PC-9 (cell line): ENCODE results near the gene C14orf132. TPM values are rescaled to one million over a fixed set of nuclear protein-coding genes. Genes with fewer than 3 reads are reported as not detected.
A peak's percentile ranks its signal among the peaks of the same experiment; 100 is the strongest.

Experiments used
- BruUV-seq: library from RNA; stranded (reverse); fragments of 400-500 nt; replicated peaks from 2 replicates; lab custom pipeline; 2021; lab: Mats Ljungman, UMichigan
- CTCF ChIA-PET: fragments of 300-600 bp; sonication (Branson Sonifier 250); formaldehyde crosslinking; loops from one replicate; lab custom pipeline; 2022; ENCODE audit warnings: antibody characterized with exemption; lab: Charles Lee
- POLR2A ChIA-PET: fragments of 300-600 bp; sonication (Branson Sonifier 250); formaldehyde crosslinking; loops from one replicate; lab custom pipeline; 2022; ENCODE audit warnings: antibody characterized with exemption; ENCODE audit not compliant: unreplicated experiment; lab: Charles Lee
- DNase-seq, 2 experiments: peaks; one replicate each; pipeline versions ENCODE4 v3.0.0 to v3.0.0-alpha.2; 2015 to 2022; ENCODE audit warnings: mixed read lengths in 1 of 2
- H2AFZ ChIP-seq: fragments of 200-600 bp; sonication (generic); 2 replicates; pipeline ENCODE4 v1.8.1; 2017; ENCODE audit warnings: antibody characterized with exemption
- H3F3A ChIP-seq: fragments of 200-600 bp; sonication (generic); 2 replicates; pipeline ENCODE4 v1.8.1; 2017; ENCODE audit warnings: antibody characterized with exemption, mild to moderate bottlenecking, low read depth; ENCODE audit not compliant: insufficient read depth
- H3K27ac ChIP-seq: fragments of 200-600 bp; sonication (generic); 2 replicates; pipeline ENCODE4 v1.6.1; 2016; ENCODE audit warnings: mixed run types
- H3K27me3 ChIP-seq: fragments of 200-600 bp; sonication (generic); 2 replicates; pipeline ENCODE4 v1.6.1; 2016; ENCODE audit warnings: low read depth, mixed run types; ENCODE audit not compliant: insufficient read depth
- H3K36me3 ChIP-seq: fragments of 200-600 bp; sonication (generic); 2 replicates; pipeline ENCODE4 v1.6.1; 2016; ENCODE audit warnings: low read depth, mixed run types
- H3K4me1 ChIP-seq: fragments of 200-600 bp; sonication (generic); replicated peaks from 2 replicates; pipeline ENCODE4 v1.6.1; 2016; ENCODE audit warnings: mixed run types; ENCODE audit not compliant: insufficient read depth
- H3K4me2 ChIP-seq: fragments of 200-600 bp; sonication (generic); 2 replicates; pipeline ENCODE4 v1.6.1; 2017; ENCODE audit warnings: mixed run types
- H3K4me3 ChIP-seq: fragments of 200-600 bp; sonication (generic); 2 replicates; pipeline ENCODE4 v1.6.1; 2016; ENCODE audit warnings: mixed run types
- H3K79me2 ChIP-seq: fragments of 200-600 bp; sonication (generic); 2 replicates; pipeline ENCODE4 v1.6.1; 2017; ENCODE audit warnings: low read depth, mixed run types
- H3K9me2 ChIP-seq: fragments of 200-600 bp; sonication (generic); 2 replicates; pipeline ENCODE4 v1.8.1; 2017; ENCODE audit warnings: mild to moderate bottlenecking; ENCODE audit not compliant: insufficient read depth
- H3K9me3 ChIP-seq: fragments of 200-600 bp; sonication (generic); 2 replicates; pipeline ENCODE4 v1.8.1; 2016; ENCODE audit warnings: low read depth; ENCODE audit not compliant: insufficient read depth
- H4K20me1 ChIP-seq: fragments of 200-600 bp; sonication (generic); 2 replicates; pipeline ENCODE4 v1.8.1; 2017; ENCODE audit not compliant: insufficient read depth
- CTCF ChIP-seq: fragments of 200-600 bp; sonication (generic); conservative IDR thresholded peaks from 2 replicates; pipeline ENCODE4 v1.6.1; 2017; ENCODE audit warnings: mixed run types, antibody characterized with exemption, mild to moderate bottlenecking, moderate library complexity
- EZH2 ChIP-seq: fragments of 200-600 bp; sonication (generic); IDR thresholded peaks from 2 replicates; pipeline ENCODE4 v1.8.0; 2017; ENCODE audit warnings: antibody characterized with exemption, low read depth
- intact Hi-C: fragments of 100-400 bp; cut with micrococcal nuclease; formaldehyde crosslinking; loops from one replicate; pipeline ENCODE4 v1.10.0; 2022; ENCODE audit not compliant: unreplicated experiment
- total RNA-seq: library from RNA; stranded (reverse); gene quantifications from 2 replicates; pipeline ENCODE4 v1.2.3, GENCODE V29; 2021

C14orf132 gene
- total RNA-seq, 1 experiment from 2014 or later, result not detected

- Histone ChIP-seq H3K27ac (no peak overlapping the region), H3K79me2 (no peaks in the 10 kb centered on the region), H3F3A (no peaks in the 10 kb centered on the region), H3K36me3 (no peaks in the 10 kb centered on the region), H3K4me1 (0 out of 2 replicates have a peak, but pooled peaks cover 3% of the 10 kb centered on the region), H3K4me3 (no peak overlapping the region), H2AFZ (no peak overlapping the region), H3K27me3 (peaks cover 16% of the 10 kb centered on the region; the same call in 1 of the 2 replicates), H4K20me1 (no peaks in the 10 kb centered on the region), H3K9me2 (no peaks in the 10 kb centered on the region), H3K4me2 (no peak overlapping the region), H3K9me3 (no peaks in the 10 kb centered on the region)
- TF ChIP-seq CTCF (peak; percentile 68), EZH2 (no peak)
- intact Hi-C loops, result loop anchor here (1.0 to 5.0 kb wide), 2 partner anchors 42 to 221 kb away; no protein-coding TSS in a partner anchor
- BruUV-seq, result no TSS peak
- ChIA-PET CTCF (interaction anchor here (0.7 to 2.1 kb wide), 2 partner anchors 9 to 42 kb away, joined by 3 to 9 read pairs; no protein-coding TSS in a partner anchor), POLR2A (no interaction called here)
- peak in 1 of 2 experiments; percentile 2 for DNase-seq
Observed at GRCh38 chr14:96056509-96057422, 17.6 kb downstream of the C14orf132 start.

GRCh38 chr14:96057738-96058137 lies 18.6 kb downstream of the C14orf132 start:
- Histone ChIP-seq H3K9me3 (no peaks in the 10 kb centered on the region), H2AFZ (no peak overlapping the region), H3K4me3 (no peak overlapping the region), H3K4me1 (0 out of 2 replicates have a peak, but pooled peaks cover 3% of the 10 kb centered on the region), H3K9me2 (no peaks in the 10 kb centered on the region), H3K79me2 (no peaks in the 10 kb centered on the region), H3F3A (no peaks in the 10 kb centered on the region), H3K27me3 (peaks cover 13% of the 10 kb centered on the region; the same call in 1 of the 2 replicates), H3K27ac (no peak overlapping the region), H3K36me3 (no peaks in the 10 kb centered on the region), H3K4me2 (no peak overlapping the region), H4K20me1 (no peaks in the 10 kb centered on the region)
- ChIA-PET CTCF (interaction anchor here (2.1 kb wide), 1 partner anchor 41 kb away, joined by 9 read pairs; no protein-coding TSS in a partner anchor), POLR2A (no interaction called here)
- no peak for DNase-seq
- no TSS peak for BruUV-seq
- TF ChIP-seq CTCF (no peak), EZH2 (no peak)
- intact Hi-C loops, result loop anchor here (5.0 kb wide), 1 partner anchor 220 kb away; no protein-coding TSS in a partner anchor

- BruUV-seq, result no TSS peak
- no peak overlapping the region for H3K4me3 ChIP-seq
- no peaks in the 10 kb centered on the region for H3K9me3 ChIP-seq
- no peaks in the 10 kb centered on the region for H3F3A ChIP-seq
- no peak overlapping the region for H3K27ac ChIP-seq
- no peak for TF ChIP-seq EZH2
- no peak for TF ChIP-seq CTCF
- no peak for DNase-seq
- H2AFZ ChIP-seq, result no peak overlapping the region
- H4K20me1 ChIP-seq, result no peaks in the 10 kb centered on the region
- H3K4me2 ChIP-seq, result no peak overlapping the region
- H3K9me2 ChIP-seq, result no peaks in the 10 kb centered on the region
- ChIA-PET CTCF (no interaction called here), POLR2A (no interaction called here)
- H3K27me3 ChIP-seq, result peaks cover 13% of the 10 kb centered on the region; the same call in 1 of the 2 replicates
- H3K4me1 ChIP-seq, result 0 out of 2 replicates have a peak, but pooled peaks cover 3% of the 10 kb centered on the region
- H3K36me3 ChIP-seq, result no peaks in the 10 kb centered on the region
- H3K79me2 ChIP-seq, result no peaks in the 10 kb centered on the region
- intact Hi-C loops, result loop anchor here (5.0 kb wide), 1 partner anchor 219 kb away; no protein-coding TSS in a partner anchor
Observed at GRCh38 chr14:96058576-96059200, 19.5 kb downstream of the C14orf132 start.
